ENCODE results near the gene TRIO.

The TRIO gene

GRCh38 chr5:14308384-14309154 lies 165.4 kb downstream of the TRIO start:
- DNase-seq = no peak

DNA sequence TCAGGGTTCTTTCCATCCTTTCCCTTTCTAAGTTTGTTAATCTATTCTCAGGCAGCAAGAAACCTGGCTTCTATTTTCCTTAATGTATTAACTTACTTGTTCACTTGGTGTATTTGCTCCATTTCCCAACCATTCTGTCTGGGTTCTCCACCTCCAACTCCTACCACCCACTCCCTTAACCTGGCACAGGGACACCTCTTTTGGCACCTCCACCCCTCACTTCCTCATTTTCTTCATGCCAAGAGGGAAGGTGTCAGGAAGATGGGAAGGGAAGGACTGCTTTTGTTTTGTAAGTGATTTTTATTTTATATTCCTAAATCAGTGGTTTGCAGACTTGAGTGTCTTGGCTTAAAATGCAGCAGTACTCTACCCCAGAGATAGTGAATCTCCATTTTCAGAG lies 166.1 kb downstream of the TRIO start:
- no peak for DNase-seq

- no peak for DNase-seq
Observed at GRCh38 chr5:14309878-14310531, 166.9 kb downstream of the TRIO start.

- DNase-seq = no peak
Observed at GRCh38 chr5:14310901-14311300, 167.8 kb downstream of the TRIO start.

GRCh38 chr5:14313986-14314690 lies 171.0 kb downstream of the TRIO start:
- no peak for DNase-seq

- no peak for DNase-seq
Observed at GRCh38 chr5:14316471-14316870, 173.3 kb downstream of the TRIO start.

GRCh38 chr5:14319102-14319501 lies 176.0 kb downstream of the TRIO start:
- DNase-seq = no peak

GRCh38 chr5:14321936-14322335 lies 178.8 kb downstream of the TRIO start:
- DNase-seq = no peak

DNA sequence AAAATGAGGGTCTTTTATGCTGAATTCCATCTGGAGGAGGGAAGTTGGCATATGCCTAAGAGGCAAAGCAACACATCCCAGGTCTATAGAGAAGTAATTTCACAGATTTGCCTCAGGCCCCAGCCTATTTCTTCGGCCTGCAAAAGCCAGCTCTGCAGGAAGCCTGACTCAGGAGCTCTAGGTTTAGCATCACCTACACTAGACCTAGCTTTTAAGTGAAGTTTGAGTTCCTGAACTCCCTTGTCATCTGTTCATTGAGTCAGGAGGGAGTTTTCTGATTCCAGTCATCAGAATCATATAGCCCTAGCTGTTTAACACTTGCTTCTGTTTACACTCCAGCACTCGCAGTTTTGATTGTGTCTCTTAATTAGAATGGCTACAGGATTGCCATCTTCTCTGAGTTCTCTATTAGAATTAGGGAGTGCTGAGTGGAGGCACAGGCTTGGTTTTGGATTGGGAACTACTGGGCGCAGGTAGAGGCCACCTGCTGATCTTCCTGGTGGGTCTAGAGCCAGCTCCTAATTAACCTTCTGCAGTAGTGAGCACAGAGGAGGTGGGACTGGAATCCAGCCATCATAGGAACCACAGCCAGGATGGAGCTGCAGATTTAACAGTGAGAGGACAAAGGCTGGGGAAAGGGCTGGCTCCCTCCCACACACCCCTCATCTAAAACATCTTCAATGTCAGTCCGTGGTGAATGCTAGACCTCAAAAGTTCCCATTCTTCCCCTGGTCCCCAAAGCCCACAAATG lies 179.5 kb downstream of the TRIO start:
- no peak for DNase-seq

- DNase-seq = no peak
Observed at GRCh38 chr5:14323466-14323865, 180.3 kb downstream of the TRIO start.

DNA sequence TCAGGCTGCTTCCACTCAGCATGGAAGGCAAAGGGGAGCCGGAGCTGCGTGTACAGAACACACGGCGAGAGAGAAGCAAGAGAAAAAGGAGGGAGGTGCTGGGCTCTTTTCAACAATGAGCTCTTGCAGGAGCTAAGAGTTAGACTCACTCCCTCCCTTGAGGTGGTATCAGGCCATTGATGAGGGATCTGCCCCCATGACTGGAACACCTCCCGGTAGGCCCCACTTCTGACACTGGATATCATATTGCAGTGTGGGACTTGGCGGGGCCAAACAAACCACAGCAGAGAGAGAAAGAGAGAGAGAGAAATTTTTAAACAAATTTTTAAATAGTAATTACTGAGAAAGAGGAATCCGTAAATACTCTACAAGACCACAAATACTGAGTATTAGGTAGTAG lies 182.2 kb downstream of the TRIO start:
- no peak for DNase-seq

DNA sequence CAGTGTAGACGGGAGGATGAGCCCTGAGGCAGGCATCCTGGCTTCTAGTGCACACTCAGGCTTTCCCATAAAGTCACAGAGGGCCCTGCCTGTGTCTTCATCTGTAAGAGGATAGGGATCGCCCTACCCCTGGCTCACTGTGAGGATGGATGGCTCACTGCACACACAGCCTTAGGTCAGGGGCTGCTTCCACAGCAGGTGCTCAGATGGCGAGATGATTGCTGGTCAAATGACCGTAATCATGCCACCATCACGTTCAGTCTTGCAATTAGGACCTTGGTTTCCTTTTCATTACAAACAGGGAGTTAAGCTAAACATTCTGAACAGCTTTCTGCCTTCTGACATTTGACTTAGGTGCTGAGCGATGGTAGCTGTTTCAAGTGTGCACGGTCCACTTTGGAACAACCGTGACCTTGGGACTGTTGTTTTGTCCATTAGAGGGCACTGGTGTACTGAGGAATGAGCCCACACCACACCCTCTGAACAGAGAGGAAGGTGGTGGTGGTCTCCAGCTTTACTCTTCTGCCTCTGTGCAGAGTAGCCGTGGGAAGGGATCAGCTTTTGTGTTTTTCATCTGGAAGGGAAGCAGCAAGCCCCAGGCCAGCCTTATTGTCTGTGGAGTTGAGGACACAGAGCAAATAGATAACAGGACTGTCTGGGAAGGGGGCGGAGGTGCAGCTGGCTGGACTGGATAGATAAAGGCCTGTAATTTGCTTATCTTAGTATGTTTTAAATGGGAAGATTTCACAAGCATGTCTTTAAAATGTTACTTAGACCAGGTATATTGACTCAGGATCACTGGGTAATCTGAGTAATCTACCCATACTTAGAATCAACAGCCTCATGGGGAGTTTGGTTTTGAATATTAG lies 183.1 kb downstream of the TRIO start:
- DNase-seq = no peak

GRCh38 chr5:14327624-14328023 lies 184.5 kb downstream of the TRIO start:
- DNase-seq = no peak

DNA sequence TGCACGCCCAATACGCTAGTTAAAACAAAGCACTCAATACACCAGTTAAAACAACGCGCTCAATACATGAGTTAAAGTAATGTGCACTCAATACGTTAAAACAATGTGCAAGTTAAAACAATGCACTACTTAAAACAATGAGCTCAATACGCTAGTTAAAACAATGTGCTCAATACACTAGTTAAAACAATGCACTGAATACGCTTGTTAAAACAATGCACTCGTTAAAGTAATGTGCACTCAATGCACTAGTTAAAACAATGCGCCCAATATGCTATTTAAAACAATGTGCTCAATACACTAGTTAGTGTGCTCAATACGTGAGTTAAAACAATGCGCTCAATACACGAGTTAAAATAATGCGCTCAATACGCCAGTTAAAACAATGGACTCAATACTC lies 185.0 kb downstream of the TRIO start:
- no peak for DNase-seq

GRCh38 chr5:14330291-14330690 lies 187.1 kb downstream of the TRIO start:
- no peak for DNase-seq

GRCh38 chr5:14330729-14331385 lies 187.7 kb downstream of the TRIO start:
- DNase-seq = no peak

DNA sequence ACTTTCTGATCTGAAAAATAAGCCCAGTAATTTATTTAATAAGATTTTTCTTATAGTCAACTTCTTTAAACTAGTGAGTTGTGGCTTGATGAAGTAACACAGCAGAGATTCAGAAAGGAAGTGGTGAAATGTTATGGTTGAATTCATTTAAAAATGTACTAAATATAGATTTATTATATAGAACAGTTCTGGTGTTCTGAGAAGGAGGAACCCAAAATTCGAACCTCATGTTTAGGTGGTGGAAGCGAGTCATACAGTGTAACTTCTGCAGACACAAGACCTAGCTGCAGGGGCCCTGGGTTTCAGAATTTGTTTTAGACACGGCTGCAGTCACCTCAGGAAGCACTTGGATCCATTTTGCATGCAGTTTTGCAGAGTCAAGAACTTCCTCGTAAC lies 188.2 kb downstream of the TRIO start:
- no peak for DNase-seq

DNA sequence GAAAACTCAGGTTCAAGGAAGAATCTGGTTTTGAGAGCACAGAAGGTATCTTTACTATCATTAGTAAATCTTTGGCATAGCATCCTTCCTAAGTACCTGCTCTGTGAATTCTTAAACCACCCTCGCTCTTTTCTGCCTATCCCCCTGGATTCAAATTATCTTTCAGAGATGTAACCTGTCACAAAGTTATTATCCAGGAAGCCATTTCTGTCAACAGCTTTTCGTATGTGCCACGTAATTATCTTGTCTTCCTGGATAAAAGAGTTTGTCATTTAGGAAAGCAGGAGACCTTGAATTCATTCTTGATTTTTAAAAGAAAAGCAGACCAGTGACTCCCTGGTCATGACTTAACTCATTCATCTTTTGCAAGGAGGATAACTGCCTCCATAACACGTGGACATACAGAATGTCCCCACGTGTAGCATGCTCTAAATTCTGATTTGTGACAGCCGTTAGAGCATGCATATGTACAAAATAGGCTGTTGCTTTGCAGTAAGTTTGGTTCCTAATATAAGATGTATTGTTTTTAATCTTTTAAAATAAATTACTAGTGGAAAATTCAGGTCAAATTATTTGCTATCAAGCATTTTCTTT lies 189.0 kb downstream of the TRIO start:
- no peak for DNase-seq

DNA sequence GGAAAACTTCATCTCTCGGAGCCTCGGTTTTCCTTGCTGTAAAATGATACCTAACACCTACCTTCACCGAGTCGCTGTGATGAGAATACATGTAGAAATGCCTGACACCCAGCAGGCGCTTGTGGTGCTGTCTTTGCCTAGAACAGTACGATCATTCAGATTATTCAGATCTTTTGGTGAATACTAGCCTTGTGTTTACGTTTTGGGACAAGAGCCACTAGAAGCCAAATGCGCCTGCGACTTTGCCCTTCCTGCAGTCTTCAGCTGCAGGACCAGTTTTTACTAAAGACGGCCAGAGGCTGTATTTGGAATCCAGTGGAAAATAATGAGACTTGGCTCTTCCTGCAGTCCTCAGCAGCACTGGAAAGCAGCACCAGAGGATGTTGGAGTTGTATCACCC lies 189.6 kb downstream of the TRIO start:
- DNase-seq = no peak

DNA sequence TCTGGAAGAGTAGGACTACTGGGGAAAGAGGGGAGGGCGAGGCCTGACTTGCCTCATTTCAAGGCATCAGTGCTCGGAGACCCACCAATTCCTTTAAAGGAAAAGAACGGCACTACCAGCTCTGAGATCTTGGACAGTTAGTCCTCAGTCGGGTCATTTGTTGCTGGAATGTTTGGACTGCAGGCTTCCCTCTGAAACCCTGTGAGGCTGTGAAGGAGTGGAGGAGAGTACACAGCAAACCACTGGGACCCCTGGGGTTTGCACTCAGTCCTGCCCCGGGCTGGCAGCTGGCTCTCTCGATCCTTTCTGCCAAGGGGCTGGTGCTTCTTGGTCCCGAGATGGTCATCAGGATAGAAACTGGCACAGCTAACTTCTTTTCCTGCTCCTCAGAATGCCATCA lies 194.5 kb downstream of the TRIO start:
- DNase-seq = no peak

DNA sequence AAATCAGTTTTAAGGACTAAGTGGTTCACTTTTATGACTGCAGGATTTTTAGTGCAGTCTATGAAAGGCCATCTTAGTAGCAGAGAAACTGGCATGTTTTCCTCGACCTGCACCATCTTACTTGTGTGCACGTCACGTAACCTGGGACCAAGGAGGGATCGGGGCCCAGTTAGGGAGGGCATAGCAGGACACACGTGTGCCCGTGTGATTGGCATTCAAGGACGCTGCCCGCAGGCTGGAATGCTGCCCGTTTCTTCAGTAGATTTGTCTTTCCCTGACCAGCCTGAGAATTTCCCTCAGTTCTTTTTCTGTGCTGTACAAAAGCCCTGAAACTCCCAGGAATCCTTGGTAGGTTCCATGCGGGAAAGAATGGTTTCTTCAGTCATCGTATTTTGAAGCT lies 196.3 kb downstream of the TRIO start:
- DNase-seq = no peak

Data from NCI-H1436 (cell line).